NT2/D1 (cell line): ENCODE measurements around the gene EREG.
"Not testable (repeated sequence)": the region's sequence is repeated elsewhere in the genome, so short reads cannot be mapped to it uniquely, and the experiment has no call there.

Source experiments
- DNase-seq: peaks from one replicate; pipeline ENCODE4 v3.0.0-alpha.2; 2011; ENCODE audit warnings: low read depth, low spot score
- H3K27me3 ChIP-seq: 2 replicates; pipeline ENCODE4 v1.6.0; 2011; ENCODE audit warnings: mild to moderate bottlenecking; ENCODE audit not compliant: insufficient read length, insufficient read depth
- H3K36me3 ChIP-seq: 2 replicates; pipeline ENCODE4 v1.6.1; 2011; ENCODE audit warnings: mild to moderate bottlenecking, low read length, mixed read lengths; ENCODE audit not compliant: insufficient read depth, insufficient read length
- H3K4me1 ChIP-seq: 2 replicates; pipeline ENCODE4 v1.5.1; 2011; ENCODE audit not compliant: insufficient read depth, insufficient read length
- H3K4me3 ChIP-seq: 2 replicates; pipeline ENCODE4 v1.5.1; 2011; ENCODE audit warnings: low read depth; ENCODE audit not compliant: insufficient read length
- H3K9ac ChIP-seq: 2 replicates; pipeline ENCODE4 v1.6.0; 2011; ENCODE audit warnings: low read depth; ENCODE audit not compliant: insufficient read length
- H3K9me3 ChIP-seq: 2 replicates; pipeline ENCODE4 v1.5.1; 2011; ENCODE audit warnings: mild to moderate bottlenecking, low read length; ENCODE audit not compliant: insufficient read depth
- SUZ12 ChIP-seq: IDR thresholded peaks from 2 replicates; pipeline ENCODE4 v1.6.1; 2011; ENCODE audit not compliant: insufficient read length, insufficient read depth; ENCODE audit errors: extremely low read depth
- YY1 ChIP-seq: IDR thresholded peaks from 2 replicates; pipeline ENCODE4 v1.6.1; 2011; ENCODE audit not compliant: insufficient read length, insufficient read depth
- ZNF274 ChIP-seq: IDR thresholded peaks from 2 replicates; pipeline ENCODE4 v1.6.1; 2011; ENCODE audit warnings: mild to moderate bottlenecking, low read depth, low read length

Gene EREG

GRCh38 chr4:74389494-74389893 lies 24.5 kb downstream of the EREG start:
- no peaks in the 10 kb centered on the region for H3K9me3 ChIP-seq
- no peak for DNase-seq
- no peaks in the 10 kb centered on the region for H3K27me3 ChIP-seq
- no peak overlapping the region for H3K4me3 ChIP-seq
- H3K9ac ChIP-seq = no peak overlapping the region
- no peaks in the 10 kb centered on the region for H3K36me3 ChIP-seq
- TF ChIP-seq ZNF274 = no peak
- TF ChIP-seq SUZ12 = no peak
- TF ChIP-seq YY1 = no peak
- no peaks in the 10 kb centered on the region for H3K4me1 ChIP-seq

DNA sequence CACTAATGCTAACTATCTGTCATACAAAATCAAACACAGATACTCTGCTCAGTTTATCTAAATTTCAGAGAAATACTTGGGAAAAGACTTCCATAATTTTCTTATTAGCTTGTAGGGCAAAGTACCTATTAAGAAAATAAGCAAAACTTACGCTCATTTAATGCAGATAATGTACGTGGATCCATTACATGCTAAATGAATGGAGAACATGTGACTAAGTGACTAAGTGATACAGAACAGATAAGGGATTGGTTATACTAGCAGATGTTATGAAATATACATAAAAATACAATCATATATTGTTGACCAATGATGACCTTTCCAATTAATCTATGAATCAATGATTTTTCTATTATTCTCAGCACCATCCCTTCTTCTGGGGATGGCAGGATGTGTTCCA lies 25.7 kb downstream of the EREG start:
- no peaks in the 10 kb centered on the region for H3K27me3 ChIP-seq

DNA sequence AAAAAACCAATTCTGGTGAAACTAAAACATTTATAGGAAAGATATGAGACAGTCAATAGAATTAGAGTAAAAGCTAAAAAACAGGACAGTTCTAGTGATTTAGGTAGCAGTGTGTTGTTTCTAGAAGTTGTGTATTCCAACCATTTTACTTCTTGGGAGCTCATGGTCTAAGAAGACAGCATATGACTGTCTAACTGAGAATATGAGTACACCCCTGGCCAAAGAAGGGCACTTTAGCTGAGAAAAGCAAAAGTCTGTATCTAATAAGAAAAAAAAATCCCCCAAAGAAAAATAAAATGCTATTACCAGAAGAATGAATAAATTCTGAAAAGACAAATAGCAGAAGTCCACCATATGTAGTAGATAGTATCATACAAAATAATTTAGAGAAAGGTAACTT lies 26.4 kb downstream of the EREG start:
- Histone ChIP-seq H3K4me1 (no peaks in the 10 kb centered on the region), H3K4me3 (no peak overlapping the region), H3K27me3 (no peaks in the 10 kb centered on the region), H3K36me3 (no peaks in the 10 kb centered on the region), H3K9ac (no peak overlapping the region), H3K9me3 (no peaks in the 10 kb centered on the region)
- DNase-seq = no peak
- TF ChIP-seq YY1 (no peak), ZNF274 (no peak)

More for the DNA sequence above, 25.7 kb downstream of the EREG start:
- Histone ChIP-seq H3K4me1 (no peaks in the 10 kb centered on the region), H3K4me3 (no peak overlapping the region), H3K9me3 (no peaks in the 10 kb centered on the region), H3K36me3 (no peaks in the 10 kb centered on the region), H3K9ac (no peak overlapping the region)
- no peak for DNase-seq
- TF ChIP-seq YY1 = no peak

DNA sequence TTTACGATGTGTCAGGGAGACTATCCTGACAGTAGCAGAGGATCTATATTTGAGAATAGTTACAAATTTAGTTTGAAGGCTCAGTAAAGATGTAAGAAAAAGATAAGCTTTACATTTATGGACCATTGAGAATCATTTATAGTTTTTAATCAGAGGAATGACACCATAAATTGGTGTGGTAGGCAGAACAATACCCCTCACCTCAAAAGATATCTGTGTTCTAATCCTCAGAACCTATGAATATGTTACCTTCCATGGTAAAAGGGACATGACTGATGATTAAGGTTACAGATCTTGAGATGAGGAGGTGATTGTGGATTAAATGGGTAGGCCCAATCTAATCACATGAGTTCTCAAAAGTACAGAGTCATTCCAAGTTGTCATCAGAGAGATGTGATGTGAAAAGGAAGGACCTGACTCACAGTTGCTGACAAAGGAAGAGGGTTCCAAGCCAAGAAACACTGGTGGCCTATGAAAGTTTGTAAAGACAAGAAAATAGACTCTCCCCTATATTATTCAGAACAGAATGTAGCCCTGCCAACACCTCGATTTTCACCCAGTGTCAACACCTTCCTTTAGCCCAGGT lies 27.0 kb downstream of the EREG start:
- Histone ChIP-seq H3K27me3 (no peaks in the 10 kb centered on the region), H3K4me3 (no peak overlapping the region), H3K9ac (no peak overlapping the region), H3K9me3 (no peaks in the 10 kb centered on the region), H3K4me1 (no peaks in the 10 kb centered on the region), H3K36me3 (no peaks in the 10 kb centered on the region)
- DNase-seq = no peak
- TF ChIP-seq SUZ12 (no peak), YY1 (no peak), ZNF274 (no peak)

- H3K27me3 ChIP-seq = no peaks in the 10 kb centered on the region
- no peaks in the 10 kb centered on the region for H3K9me3 ChIP-seq
- no peak overlapping the region for H3K9ac ChIP-seq
- no peaks in the 10 kb centered on the region for H3K36me3 ChIP-seq
- H3K4me1 ChIP-seq = no peaks in the 10 kb centered on the region
- H3K4me3 ChIP-seq = no peak overlapping the region
- no peak for DNase-seq
- no peak for TF ChIP-seq YY1
- TF ChIP-seq ZNF274 = no peak
- TF ChIP-seq SUZ12 = no peak
Measured at GRCh38 chr4:74394476-74395136, 29.7 kb downstream of the EREG start.

DNA sequence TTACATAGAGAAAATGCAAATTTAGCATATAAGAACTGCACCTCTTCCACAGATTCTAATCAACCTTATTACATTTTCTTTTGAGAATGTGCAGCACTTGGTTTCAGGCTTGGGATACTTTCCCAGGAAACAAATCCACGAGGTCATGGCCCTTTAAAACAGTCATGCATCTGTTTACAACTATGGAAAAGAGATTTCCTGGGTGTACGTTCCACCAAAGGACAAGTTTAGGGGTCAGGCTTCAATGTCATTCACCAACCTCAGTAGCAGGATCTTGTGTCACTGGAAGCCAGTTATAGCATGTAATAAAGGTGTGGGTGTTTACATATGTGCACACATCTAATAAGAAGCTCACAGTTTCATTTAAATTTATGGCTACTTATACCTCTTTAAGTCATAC lies 30.7 kb downstream of the EREG start:
- no peaks in the 10 kb centered on the region for H3K27me3 ChIP-seq
- DNase-seq = no peak
- TF ChIP-seq YY1 = no peak
- no peak for TF ChIP-seq ZNF274
- TF ChIP-seq SUZ12 = no peak
- H3K36me3 ChIP-seq = no peaks in the 10 kb centered on the region
- H3K9ac ChIP-seq = no peak overlapping the region
- no peaks in the 10 kb centered on the region for H3K4me1 ChIP-seq
- no peaks in the 10 kb centered on the region for H3K9me3 ChIP-seq
- H3K4me3 ChIP-seq = no peak overlapping the region

GRCh38 chr4:74397748-74398426 lies 32.9 kb downstream of the EREG start:
- H3K9me3 ChIP-seq = no peaks in the 10 kb centered on the region
- DNase-seq = no peak
- no peaks in the 10 kb centered on the region for H3K4me1 ChIP-seq
- H3K4me3 ChIP-seq = no peak overlapping the region
- H3K36me3 ChIP-seq = no peaks in the 10 kb centered on the region
- H3K9ac ChIP-seq = no peak overlapping the region
- no peaks in the 10 kb centered on the region for H3K27me3 ChIP-seq
- no peak for TF ChIP-seq ZNF274
- TF ChIP-seq YY1 = no peak
- no peak for TF ChIP-seq SUZ12

GRCh38 chr4:74398894-74399589 lies 34.1 kb downstream of the EREG start:
- not testable (repeated sequence) for H3K27me3 ChIP-seq, H3K4me3 ChIP-seq, H3K4me1 ChIP-seq, H3K9ac ChIP-seq, DNase-seq, H3K9me3 ChIP-seq, H3K36me3 ChIP-seq
